NCI-H146 treated with DMSO at 0.1 percent for 48 hours (cell line): ENCODE results near the gene ANKRD36C.
"Not testable (repeated sequence)": the region's sequence is repeated elsewhere in the genome, so short reads cannot be mapped to it uniquely, and the experiment has no call there.

Experiments
- DNase-seq: peaks from one replicate; lab custom pipeline; 2025; ENCODE audit not compliant: unreplicated experiment; lab: John Stamatoyannopoulos, UW

ANKRD36C gene

DNA sequence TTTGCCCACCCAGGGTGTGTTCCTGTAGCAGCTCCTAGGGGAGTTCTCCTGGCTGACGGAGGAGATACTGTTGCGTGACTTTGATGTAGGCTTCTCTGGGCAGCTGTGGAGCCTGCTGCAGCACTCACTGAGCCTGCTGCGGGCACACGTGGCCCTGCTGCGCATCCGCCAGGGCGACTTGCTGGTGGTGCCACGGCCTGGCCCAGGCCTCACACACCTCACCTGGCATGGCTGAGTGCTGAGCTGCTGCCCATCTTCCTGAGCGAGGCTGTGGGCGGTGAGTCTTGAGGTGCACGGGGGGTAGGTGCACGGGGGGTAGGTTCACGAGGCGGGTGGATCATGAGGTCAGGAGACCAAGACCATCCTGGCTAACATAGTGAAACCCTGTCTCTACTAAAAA lies 191.7 kb downstream of the ANKRD36C start:
- DNase-seq = no peak

DNA sequence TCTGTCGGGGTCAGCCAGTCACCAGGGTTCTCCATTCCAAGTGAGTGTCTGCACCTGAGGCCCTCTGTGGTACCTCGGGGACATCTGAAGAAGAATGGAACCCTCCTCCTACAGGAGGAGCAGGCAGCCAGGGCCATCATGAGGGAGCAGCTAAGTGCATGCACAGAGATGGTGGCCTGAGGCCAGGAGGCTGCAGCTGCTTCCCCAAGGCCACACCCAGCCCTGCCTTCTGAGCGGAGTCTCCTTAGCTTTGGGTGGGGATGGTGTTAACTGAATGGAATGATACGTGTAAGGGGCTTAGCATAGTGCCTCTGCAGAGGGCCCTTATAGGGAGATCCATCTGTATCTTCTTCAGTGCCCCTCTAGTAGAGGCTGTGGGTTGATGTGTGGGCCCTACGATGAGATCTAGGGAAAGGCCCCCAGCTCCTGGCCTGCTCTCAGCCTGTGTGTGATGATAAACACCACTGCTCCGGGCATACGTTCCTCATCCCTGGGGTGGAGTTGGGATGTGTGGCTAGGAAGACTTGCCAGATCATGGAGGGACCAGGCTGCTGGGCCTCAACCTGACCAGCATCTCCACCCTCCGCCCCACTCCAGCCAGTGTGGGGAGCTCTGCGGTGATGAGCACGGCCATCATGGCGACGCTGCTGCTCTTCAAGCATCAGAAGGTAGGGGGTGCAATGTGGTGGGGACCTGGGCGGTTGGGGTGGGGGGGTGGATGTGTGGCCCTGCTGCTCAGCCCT lies 192.3 kb downstream of the ANKRD36C start:
- not testable (repeated sequence) for DNase-seq

DNA sequence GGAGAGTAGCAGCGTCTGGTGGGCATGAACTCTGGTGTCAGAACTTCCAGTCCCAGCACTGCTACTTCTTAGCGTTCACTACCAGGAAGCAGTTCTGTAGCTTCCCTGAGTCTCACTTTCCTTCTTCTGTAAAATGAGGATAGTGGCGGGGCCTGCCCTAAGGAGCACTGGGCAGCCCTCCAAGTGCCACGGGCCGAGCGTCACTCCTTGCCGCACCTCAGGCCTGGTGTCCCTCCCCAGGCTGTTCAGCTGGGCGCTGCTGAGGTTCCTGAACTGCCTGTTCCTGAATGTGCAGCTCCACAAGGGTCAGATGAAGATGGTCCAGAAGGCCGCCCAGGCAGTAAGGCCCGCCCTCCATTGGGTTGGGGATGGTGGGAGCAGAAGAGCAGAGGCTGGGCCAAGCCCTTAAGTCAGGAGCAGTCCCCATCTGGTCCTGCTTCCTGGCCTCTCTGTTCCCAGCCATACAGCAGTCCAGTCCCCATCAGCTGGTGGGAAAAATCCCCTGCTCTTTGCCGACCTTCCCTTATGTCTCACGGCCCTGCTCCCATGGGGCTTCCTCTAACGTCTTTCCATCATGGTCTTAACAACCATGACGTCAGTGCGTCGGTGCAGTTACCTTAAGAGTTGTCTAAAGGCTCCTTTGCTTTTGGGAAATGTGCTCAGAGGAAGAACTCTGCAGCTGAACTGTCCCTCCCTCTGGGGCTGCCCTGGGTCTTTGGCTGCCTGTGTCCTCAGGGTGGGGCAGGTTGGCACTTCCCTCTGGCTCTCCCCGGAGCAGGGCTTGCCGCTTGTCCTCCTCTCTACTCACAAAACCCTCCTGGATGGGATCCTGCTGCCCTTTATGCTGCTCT lies 195.2 kb downstream of the ANKRD36C start:
- DNase-seq = not testable (repeated sequence)

DNA sequence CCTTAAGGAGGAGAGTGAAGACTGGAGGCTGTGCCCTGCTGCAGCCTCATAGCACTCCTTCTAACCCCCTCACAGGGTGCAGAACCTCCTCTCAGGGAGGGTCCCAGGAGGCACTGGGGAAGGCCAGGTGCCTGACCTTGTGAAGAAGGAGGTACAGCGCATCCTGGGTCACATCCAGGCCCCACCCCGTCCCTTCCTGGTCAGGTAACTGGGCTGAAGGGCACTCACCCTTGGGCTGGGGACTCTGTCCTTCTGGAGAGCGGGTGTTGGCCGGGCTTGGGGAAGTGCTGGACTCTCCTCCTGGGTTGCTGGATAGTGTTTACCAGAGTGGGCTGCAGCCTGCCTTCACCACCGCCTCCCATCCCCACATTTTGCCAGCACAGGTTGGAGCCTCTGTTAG lies 197.7 kb downstream of the ANKRD36C start:
- DNase-seq = not testable (repeated sequence)

DNA sequence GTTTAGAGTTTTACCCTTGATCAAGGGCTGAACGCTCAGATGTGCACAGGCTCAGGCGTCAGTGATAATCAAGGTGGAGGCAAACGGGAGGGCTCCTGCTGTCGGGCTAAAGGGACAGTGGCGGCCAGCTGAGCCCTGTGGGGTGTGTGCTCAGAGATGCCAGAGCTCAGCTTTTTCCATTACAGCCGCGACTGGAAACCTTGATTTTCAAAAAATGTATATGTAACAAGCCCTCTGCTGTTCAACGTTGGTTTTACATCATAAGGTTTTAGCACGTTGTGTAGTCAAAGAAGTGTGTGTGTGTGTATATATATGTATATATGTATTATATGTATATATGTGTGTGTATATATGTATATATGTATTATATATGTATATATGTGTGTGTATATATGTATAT lies 201.4 kb downstream of the ANKRD36C start:
- not testable (repeated sequence) for DNase-seq

DNA sequence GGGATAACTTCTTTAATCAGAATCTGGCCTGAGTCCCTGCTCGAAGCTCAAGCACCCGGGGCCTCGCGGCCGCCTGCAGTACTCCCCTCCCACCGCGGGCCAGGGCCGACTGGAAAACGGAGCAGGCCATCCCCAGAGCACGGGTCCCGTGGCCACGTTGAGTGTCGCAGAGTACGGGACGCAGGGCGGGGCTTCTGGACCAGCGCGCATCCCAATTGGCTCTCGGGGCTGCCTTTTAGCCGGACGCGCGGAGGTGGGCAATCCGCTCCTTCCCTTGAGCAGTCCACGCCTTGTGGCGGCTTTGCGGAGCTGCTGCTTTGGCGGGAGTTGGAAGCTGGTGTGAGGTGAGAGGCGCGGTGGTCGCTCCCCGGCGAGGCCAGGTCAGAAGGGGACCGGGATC lies 202.2 kb downstream of the ANKRD36C start:
- not testable (repeated sequence) for DNase-seq

DNA sequence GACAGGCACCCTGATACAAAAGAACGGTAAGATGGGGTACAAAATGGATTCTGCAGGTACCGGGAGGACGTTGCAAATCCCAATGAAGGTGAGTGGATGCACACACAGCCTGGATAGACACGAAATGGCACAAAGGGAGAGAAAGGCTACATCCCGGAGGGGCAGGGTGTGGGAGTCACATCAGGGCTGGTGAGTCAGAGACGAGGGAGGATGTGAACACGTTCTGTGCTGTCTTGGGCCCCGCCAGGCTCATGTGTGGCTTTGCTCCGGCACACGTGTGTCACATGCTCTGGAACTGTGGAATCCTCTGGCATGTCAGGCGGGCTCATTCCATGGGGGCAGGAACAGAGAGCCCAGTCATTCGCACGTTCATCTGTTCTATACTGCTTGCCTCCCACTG lies 203.0 kb downstream of the ANKRD36C start:
- not testable (repeated sequence) for DNase-seq
